Measurements from ENCODE around the gene NEK4.

NEK4 gene

GRCh38 chr3:52703341-52703740, 67.4 kb downstream of the NEK4 start:
- H3K4me1 ChIP-seq (ENCODE audit: control insufficient read depth, insufficient read depth, low read length) = peaks cover 3% of the 10 kb centered on the region; the same call in 1 of the 2 replicates
- H3K9me3 ChIP-seq (ENCODE audit: control insufficient read depth, insufficient read depth, low read depth, low read length) = no peaks in the 10 kb centered on the region
- peaks cover 5 to 27% of the 10 kb centered on the region in 2 experiments for H3K36me3 ChIP-seq (ENCODE audit: control insufficient read depth in 2 of 2, insufficient read depth in 1 of 2, low read length in 2 of 2)
- ChIA-PET CTCF (no interaction called here), POLR2A (no interaction called here)
- no peak overlapping the region for H3K27ac ChIP-seq (ENCODE audit: extremely low read depth, low read depth, low read length)
- H3K4me3 ChIP-seq (ENCODE audit: low read depth, low read length) = no peak overlapping the region
- no peak for TF ChIP-seq KLF1 (tag by site-specific recombination; IDR thresholded peaks at IDR 0.05)
- TF ChIP-seq ZNF529 (tag by site-specific recombination; IDR thresholded peaks at IDR 0.05; ENCODE audit: insufficient replicate concordance) = no peak
- TF ChIP-seq ZNF335 (tag by site-specific recombination; conservative IDR thresholded peaks at IDR 0.05) = no peak
- no peak for TF ChIP-seq KLF16 (tag by site-specific recombination; IDR thresholded peaks at IDR 0.05)
- TF ChIP-seq ZBTB49 (tag by site-specific recombination; IDR thresholded peaks at IDR 0.05; ENCODE audit: low read depth) = no peak
- no peak for TF ChIP-seq SALL2 (tag by site-specific recombination; IDR thresholded peaks at IDR 0.05; ENCODE audit: borderline replicate concordance)
- no peak for TF ChIP-seq ZSCAN30 (tag by site-specific recombination; IDR thresholded peaks at IDR 0.05)
- no peak for TF ChIP-seq ZNF544 (tag by site-specific recombination; IDR thresholded peaks at IDR 0.05)
- TF ChIP-seq ZNF391 (tag by site-specific recombination; IDR thresholded peaks at IDR 0.05; ENCODE audit: borderline replicate concordance, low read depth) = no peak
- no peak for TF ChIP-seq ZSCAN16 (tag by site-specific recombination; IDR thresholded peaks at IDR 0.05)

- ChIA-PET CTCF (interaction anchor here (0.6 kb wide), 2 partner anchors 93 to 372 kb away, joined by 3 read pairs; no protein-coding TSS in a partner anchor), POLR2A (interaction anchor here (1.1 to 2.0 kb wide), 2 partner anchors 8 to 12 kb away, joined by 3 to 8 read pairs; partner anchors contain the start of genes GLT8D1 and SPCS1)
- TF ChIP-seq ZNF596 (tag by site-specific recombination; IDR thresholded peaks at IDR 0.05) (no peak), ZSCAN4 (tag by site-specific recombination; IDR thresholded peaks at IDR 0.05) (no peak), ZNF501 (tag by site-specific recombination; IDR thresholded peaks at IDR 0.05) (no peak), ZNF138 (tag by site-specific recombination; IDR thresholded peaks at IDR 0.05; ENCODE audit: borderline replicate concordance) (no peak), FEZF1 (tag by site-specific recombination; IDR thresholded peaks at IDR 0.05) (no peak), ZSCAN16 (tag by site-specific recombination; IDR thresholded peaks at IDR 0.05) (no peak), ZNF645 (tag by site-specific recombination; IDR thresholded peaks at IDR 0.05) (no peak), ELK4 (IDR thresholded peaks at IDR 0.05; ENCODE audit: borderline replicate concordance, low read depth, low read length) (no peak), IKZF3 (tag by site-specific recombination; IDR thresholded peaks at IDR 0.05) (no peak), ZNF549 (tag by site-specific recombination; IDR thresholded peaks at IDR 0.05) (no peak), ZNF433 (tag by site-specific recombination; IDR thresholded peaks at IDR 0.05; ENCODE audit: low read depth) (no peak), ZNF660 (tag by site-specific recombination; IDR thresholded peaks at IDR 0.05) (no peak), GLIS1 (tag by site-specific recombination; IDR thresholded peaks at IDR 0.05) (no peak)
- TF ChIP-seq, protein P1, sequence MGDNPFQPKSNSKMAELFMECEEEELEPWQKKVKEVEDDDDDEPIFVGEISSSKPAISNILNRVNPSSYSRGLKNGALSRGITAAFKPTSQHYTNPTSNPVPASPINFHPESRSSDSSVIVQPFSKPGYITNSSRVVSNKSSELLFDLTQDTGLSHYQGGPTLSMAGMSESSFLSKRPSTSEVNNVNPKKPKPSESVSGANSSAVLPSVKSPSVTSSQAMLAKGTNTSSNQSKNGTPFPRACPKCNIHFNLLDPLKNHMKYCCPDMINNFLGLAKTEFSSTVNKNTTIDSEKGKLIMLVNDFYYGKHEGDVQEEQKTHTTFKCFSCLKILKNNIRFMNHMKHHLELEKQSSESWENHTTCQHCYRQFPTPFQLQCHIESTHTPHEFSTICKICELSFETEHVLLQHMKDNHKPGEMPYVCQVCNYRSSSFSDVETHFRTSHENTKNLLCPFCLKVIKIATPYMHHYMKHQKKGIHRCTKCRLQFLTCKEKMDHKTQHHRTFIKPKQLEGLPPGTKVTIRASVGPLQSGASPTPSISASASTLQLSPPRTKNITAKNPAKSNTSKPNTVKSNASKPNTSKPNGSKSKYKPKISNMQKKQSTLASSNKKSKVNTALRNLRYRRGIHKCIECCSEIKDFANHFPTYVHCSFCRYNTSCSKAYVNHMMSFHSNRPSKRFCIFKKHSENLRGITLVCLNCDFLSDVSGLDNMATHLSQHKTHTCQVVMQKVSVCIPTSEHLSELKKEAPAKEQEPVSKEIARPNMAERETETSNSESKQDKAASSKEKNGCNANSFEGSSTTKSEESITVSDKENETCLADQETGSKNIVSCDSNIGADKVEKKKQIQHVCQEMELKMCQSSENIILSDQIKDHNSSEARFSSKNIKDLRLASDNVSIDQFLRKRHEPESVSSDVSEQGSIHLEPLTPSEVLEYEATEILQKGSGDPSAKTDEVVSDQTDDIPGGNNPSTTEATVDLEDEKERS (tag by site-specific recombination; IDR thresholded peaks at IDR 0.05) = no peak
- TF ChIP-seq, protein P2, sequence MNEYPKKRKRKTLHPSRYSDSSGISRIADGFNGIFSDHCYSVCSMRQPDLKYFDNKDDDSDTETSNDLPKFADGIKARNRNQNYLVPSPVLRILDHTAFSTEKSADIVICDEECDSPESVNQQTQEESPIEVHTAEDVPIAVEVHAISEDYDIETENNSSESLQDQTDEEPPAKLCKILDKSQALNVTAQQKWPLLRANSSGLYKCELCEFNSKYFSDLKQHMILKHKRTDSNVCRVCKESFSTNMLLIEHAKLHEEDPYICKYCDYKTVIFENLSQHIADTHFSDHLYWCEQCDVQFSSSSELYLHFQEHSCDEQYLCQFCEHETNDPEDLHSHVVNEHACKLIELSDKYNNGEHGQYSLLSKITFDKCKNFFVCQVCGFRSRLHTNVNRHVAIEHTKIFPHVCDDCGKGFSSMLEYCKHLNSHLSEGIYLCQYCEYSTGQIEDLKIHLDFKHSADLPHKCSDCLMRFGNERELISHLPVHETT (tag by site-specific recombination; IDR thresholded peaks at IDR 0.05) = no peak
- Histone ChIP-seq H3K9me3 (ENCODE audit: control insufficient read depth, insufficient read depth, low read depth, low read length) (no peaks in the 10 kb centered on the region), H3K4me3 (ENCODE audit: low read depth, low read length) (no peak overlapping the region), H3K4me1 (ENCODE audit: control insufficient read depth, insufficient read depth, low read length) (no peaks in the 10 kb centered on the region), H3K36me3 (ENCODE audit: control insufficient read depth in 2 of 2, insufficient read depth in 1 of 2, low read length in 2 of 2) (peaks cover 10 to 73% of the 10 kb centered on the region in 2 experiments), H3K27ac (ENCODE audit: extremely low read depth, low read depth, low read length) (no peak overlapping the region)
Observed at GRCh38 chr3:52697632-52697965, 73.1 kb downstream of the NEK4 start.
